ENCODE data around the gene SGIP1.
"Not testable (repeated sequence)": the region's sequence is repeated elsewhere in the genome, so short reads cannot be mapped to it uniquely, and the experiment has no call there.

The SGIP1 gene

GRCh38 chr1:66556161-66556611 is 22.2 kb downstream of the SGIP1 start:
- DNase-seq: no peak

- no peak for DNase-seq
Measured at GRCh38 chr1:66557157-66557556, 23.2 kb downstream of the SGIP1 start.

GRCh38 chr1:66559517-66559916 is 25.6 kb downstream of the SGIP1 start:
- DNase-seq: no peak

- no peak for DNase-seq
Measured at GRCh38 chr1:66562561-66562960, 28.6 kb downstream of the SGIP1 start.

- no peak for DNase-seq
Measured at GRCh38 chr1:66563094-66563800, 29.3 kb downstream of the SGIP1 start.

- DNase-seq: no peak
Measured at GRCh38 chr1:66563941-66564630, 30.1 kb downstream of the SGIP1 start.

GRCh38 chr1:66570196-66570595 is 36.2 kb downstream of the SGIP1 start:
- no peak for DNase-seq

- DNase-seq: no peak
Measured at GRCh38 chr1:66571789-66572188, 37.8 kb downstream of the SGIP1 start.

- no peak for DNase-seq
Measured at GRCh38 chr1:66575739-66576138, 41.8 kb downstream of the SGIP1 start.

- no peak for DNase-seq
Measured at GRCh38 chr1:66576645-66577044, 42.7 kb downstream of the SGIP1 start.

- DNase-seq: no peak
Measured at GRCh38 chr1:66578841-66579240, 44.9 kb downstream of the SGIP1 start.

- DNase-seq: no peak
Measured at GRCh38 chr1:66580081-66580480, 46.1 kb downstream of the SGIP1 start.

GRCh38 chr1:66583021-66583420 is 49.1 kb downstream of the SGIP1 start:
- DNase-seq: no peak

GRCh38 chr1:66585002-66585401 is 51.0 kb downstream of the SGIP1 start:
- DNase-seq: no peak

GRCh38 chr1:66589326-66589725 is 55.4 kb downstream of the SGIP1 start:
- DNase-seq: no peak

- DNase-seq: not testable (repeated sequence)
Measured at GRCh38 chr1:66592106-66592507, 58.2 kb downstream of the SGIP1 start.

GRCh38 chr1:66596191-66596590 is 62.2 kb downstream of the SGIP1 start:
- no peak for DNase-seq

- no peak for DNase-seq
Measured at GRCh38 chr1:66597500-66597899, 63.5 kb downstream of the SGIP1 start.

GRCh38 chr1:66598670-66599069 is 64.7 kb downstream of the SGIP1 start:
- no peak for DNase-seq

- no peak for DNase-seq
Measured at GRCh38 chr1:66599346-66599745, 65.4 kb downstream of the SGIP1 start.

GRCh38 chr1:66599899-66600737 is 66.2 kb downstream of the SGIP1 start:
- no peak for DNase-seq

GRCh38 chr1:66605419-66605997 is 71.6 kb downstream of the SGIP1 start:
- no peak for DNase-seq
